Activated naive CD8-positive, alpha-beta T cell treated with anti-CD3 and anti-CD28 coated beads, Interleukin-2, amount 50 U/mL, for 24 hours (primary cell): ENCODE data around the gene CDC42BPA.
"Not testable (repeated sequence)": the region's sequence is repeated elsewhere in the genome, so short reads cannot be mapped to it uniquely, and the experiment has no call there.

ENCODE experiments used
- ATAC-seq: fragments of 150-1000 bp; cut with Tn5 transposase; one replicate; pipeline ENCODE4 v1.10.0; 2021
- DNase-seq: peaks from one replicate; pipeline ENCODE4 v3.0.0; 2021
- H3K27ac Mint-ChIP-seq: one replicate; pipeline ENCODE4 v1.8.0; 2021; ENCODE audit warnings: mild to moderate bottlenecking, mixed read lengths
- H3K27me3 Mint-ChIP-seq: one replicate; pipeline ENCODE4 v1.8.0; 2021; ENCODE audit warnings: mixed read lengths
- H3K36me3 Mint-ChIP-seq: one replicate; pipeline ENCODE4 v1.8.0; 2021; ENCODE audit warnings: low read depth, mixed read lengths
- H3K4me1 Mint-ChIP-seq: one replicate; pipeline ENCODE4 v1.8.0; 2021; ENCODE audit warnings: mixed read lengths
- H3K4me3 Mint-ChIP-seq: one replicate; pipeline ENCODE4 v1.8.0; 2021; ENCODE audit warnings: mild to moderate bottlenecking, moderate library complexity, mixed read lengths
- H3K9me3 Mint-ChIP-seq: one replicate; pipeline ENCODE4 v1.8.0; 2021; ENCODE audit warnings: mixed read lengths

CDC42BPA gene

DNA sequence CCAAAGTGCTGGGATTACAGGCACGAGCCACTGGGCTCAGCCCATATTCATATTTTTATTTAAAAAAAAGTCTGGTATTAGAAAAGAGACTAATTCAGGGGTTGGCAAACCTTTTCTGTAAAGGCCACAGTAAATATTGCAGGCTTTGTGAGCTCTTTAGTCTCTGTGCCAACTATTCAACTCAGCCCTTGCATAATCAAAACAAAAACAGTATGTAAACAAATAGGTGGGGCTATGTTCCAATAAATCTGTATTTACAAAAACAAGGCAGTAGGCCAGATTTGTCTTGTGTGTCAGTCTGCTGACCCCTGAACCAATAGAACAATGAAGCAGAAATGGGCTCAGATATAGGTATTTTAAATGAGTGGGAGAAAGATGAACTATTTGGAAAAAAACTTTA lies 49.3 kb downstream of the CDC42BPA start:
- Mint-ChIP-seq H3K27ac (no peak overlapping the region), H3K36me3 (no peaks in the 10 kb centered on the region), H3K4me1 (no peaks in the 10 kb centered on the region), H3K9me3 (peaks cover 5% of the 10 kb centered on the region), H3K4me3 (no peak overlapping the region), H3K27me3 (peaks cover 6% of the 10 kb centered on the region)
- no peak for ATAC-seq
- DNase-seq, result no peak

DNA sequence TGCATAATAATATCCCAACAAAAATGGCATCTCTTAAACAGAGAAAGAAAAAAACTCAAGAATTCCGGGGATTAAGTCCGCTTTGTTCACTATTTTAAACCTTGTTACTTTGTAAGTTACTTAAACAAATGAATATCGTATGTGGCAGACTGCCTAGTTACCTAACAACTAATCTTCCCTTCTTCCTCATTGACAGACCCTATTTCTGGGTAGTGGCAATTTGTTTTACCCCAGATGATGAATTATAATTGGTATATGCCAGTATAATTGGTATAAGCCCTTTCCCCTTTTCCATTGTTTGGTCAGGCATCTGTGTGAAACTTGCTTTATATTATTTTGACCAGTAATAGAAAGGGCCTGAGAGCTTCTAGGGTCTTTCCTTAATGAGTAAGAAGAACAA lies 52.4 kb downstream of the CDC42BPA start:
- Mint-ChIP-seq H3K4me1 (no peaks in the 10 kb centered on the region), H3K27me3 (peaks cover 6% of the 10 kb centered on the region), H3K4me3 (no peak overlapping the region), H3K36me3 (no peaks in the 10 kb centered on the region), H3K9me3 (no peaks in the 10 kb centered on the region), H3K27ac (no peak overlapping the region)
- ATAC-seq (no peak), DNase-seq (no peak)

DNA sequence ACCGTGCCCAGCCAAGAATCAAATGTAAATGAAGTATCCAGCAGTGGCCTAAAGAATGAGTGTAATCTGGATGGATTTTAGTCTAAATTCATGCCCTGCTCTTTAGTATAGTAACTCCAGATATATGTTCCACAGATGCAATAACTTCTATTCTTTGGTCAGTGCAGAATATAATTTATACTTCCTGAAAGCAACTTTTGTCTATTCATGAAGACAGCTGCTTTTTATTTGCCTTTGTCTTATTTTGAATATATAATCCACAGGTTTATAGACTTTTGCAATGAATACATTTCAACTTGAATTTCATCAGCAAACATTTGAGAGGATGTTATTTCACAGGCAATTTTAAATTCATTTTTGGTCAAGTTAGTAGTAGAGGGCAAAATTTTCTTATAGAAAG lies 54.4 kb downstream of the CDC42BPA start:
- Mint-ChIP-seq H3K4me3 (no peak overlapping the region), H3K36me3 (no peaks in the 10 kb centered on the region), H3K4me1 (no peaks in the 10 kb centered on the region), H3K27me3 (peaks cover 6% of the 10 kb centered on the region), H3K9me3 (no peaks in the 10 kb centered on the region), H3K27ac (no peak overlapping the region)
- no peak for DNase-seq
- no peak for ATAC-seq

DNA sequence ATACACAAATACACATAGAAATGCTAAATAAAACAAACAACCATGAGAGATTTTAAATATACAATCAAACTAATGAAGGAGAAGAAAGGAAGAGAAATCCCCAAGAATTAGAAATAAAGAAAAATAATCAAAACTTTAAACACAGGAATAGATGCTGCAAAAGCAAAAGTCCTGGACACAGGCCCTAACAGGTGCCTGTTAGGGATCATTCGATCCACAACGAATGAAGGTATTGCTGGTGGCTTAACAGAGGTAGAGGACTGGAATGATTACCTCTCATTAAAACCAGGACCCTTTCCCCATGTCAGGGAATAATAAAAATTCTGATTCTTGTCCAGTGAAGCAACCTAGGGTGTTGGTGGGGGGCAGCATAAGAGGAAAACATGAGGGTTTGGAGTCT lies 56.8 kb downstream of the CDC42BPA start:
- no peaks in the 10 kb centered on the region for H3K4me1 Mint-ChIP-seq
- H3K27me3 Mint-ChIP-seq, result peaks cover 4% of the 10 kb centered on the region
- no peak overlapping the region for H3K27ac Mint-ChIP-seq

DNA sequence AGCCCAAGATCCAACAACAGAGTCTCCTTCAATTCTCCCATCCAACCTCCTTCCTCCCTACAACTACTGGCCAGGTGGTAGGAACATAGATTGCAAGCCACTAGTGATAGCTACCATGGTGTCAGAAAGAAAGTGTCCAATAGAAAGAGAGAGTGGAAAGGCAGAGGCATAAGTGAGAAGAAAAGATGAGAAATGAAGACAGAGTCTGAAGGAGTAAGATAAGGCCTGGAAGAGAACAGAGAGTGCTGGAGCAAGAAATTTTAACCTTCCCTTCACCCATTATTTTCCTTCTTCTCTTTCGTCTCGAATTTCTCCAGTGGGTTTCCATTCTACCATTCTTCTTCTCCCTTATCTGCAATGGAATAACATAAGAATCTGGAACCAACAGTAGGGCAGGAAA lies 57.9 kb downstream of the CDC42BPA start:
- peaks cover 4% of the 10 kb centered on the region for H3K27me3 Mint-ChIP-seq

More for the DNA sequence above, 56.8 kb downstream of the CDC42BPA start:
- H3K4me3 Mint-ChIP-seq, result no peak overlapping the region
- no peaks in the 10 kb centered on the region for H3K9me3 Mint-ChIP-seq
- ATAC-seq, result no peak
- H3K36me3 Mint-ChIP-seq, result no peaks in the 10 kb centered on the region
- DNase-seq, result no peak

DNA sequence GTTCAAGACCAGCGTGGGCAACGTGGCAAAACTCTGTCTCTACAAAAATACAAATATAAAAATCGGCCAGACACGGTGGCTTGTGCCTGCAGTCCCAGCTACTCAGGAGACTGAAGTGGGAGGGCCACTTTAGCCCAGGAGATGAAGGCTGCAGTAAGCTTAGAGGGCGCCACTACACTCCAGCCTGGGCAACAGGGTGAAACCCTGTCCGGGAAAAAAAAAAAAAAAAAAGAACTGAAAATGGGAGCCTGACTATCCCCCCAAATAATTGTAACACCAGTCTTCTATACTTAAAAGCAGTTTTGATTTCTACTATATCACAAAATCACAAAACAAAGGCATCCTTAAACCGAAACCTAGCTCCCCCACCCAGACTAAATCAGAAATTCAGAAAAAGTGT lies 60.3 kb downstream of the CDC42BPA start:
- no peaks in the 10 kb centered on the region for H3K9me3 Mint-ChIP-seq
- ATAC-seq (no peak), DNase-seq (no peak)
- no peak overlapping the region for H3K4me3 Mint-ChIP-seq
- H3K36me3 Mint-ChIP-seq, result no peaks in the 10 kb centered on the region
- peaks cover 4% of the 10 kb centered on the region for H3K27me3 Mint-ChIP-seq
- no peak overlapping the region for H3K27ac Mint-ChIP-seq
- H3K4me1 Mint-ChIP-seq, result no peaks in the 10 kb centered on the region

More for the DNA sequence above, 57.9 kb downstream of the CDC42BPA start:
- DNase-seq (no peak), ATAC-seq (no peak)
- H3K4me3 Mint-ChIP-seq, result no peak overlapping the region
- H3K4me1 Mint-ChIP-seq, result no peaks in the 10 kb centered on the region
- no peaks in the 10 kb centered on the region for H3K9me3 Mint-ChIP-seq
- no peak overlapping the region for H3K27ac Mint-ChIP-seq
- H3K36me3 Mint-ChIP-seq, result no peaks in the 10 kb centered on the region

DNA sequence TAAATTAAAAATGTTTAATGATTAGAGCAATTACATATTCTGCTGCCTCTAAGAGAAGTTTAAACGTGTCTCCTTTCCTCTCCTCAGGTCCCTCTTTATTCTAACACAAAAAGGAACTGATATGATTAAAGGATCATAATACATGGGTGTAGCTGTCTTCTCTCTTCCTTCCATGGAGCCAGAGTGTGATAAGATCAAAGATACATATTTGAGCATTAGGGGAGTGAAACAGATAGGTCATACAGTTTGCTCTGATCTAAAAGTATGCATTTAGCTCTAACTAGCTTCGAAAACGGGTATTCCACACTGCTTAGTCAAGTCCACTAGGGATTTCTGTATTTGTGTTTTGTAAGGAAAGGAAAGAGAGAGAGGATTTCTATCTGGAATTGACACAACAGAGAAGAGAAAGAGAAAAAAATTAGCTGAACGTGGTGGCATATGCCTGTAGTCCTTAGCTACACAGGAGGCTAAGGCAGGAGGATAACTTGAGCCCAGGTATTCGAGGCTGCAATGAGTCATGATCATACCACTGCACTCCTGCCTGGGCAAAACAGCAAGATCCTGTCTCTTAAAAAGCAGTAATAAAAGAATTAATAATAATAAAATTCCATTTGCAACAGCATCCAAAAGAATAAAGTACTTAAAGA lies 63.1 kb downstream of the CDC42BPA start:
- H3K36me3 Mint-ChIP-seq, result no peaks in the 10 kb centered on the region
- H3K27me3 Mint-ChIP-seq, result peaks cover 7% of the 10 kb centered on the region
- ATAC-seq (no peak), DNase-seq (no peak)
- no peak overlapping the region for H3K4me3 Mint-ChIP-seq
- no peaks in the 10 kb centered on the region for H3K9me3 Mint-ChIP-seq
- no peaks in the 10 kb centered on the region for H3K4me1 Mint-ChIP-seq
- no peak overlapping the region for H3K27ac Mint-ChIP-seq

DNA sequence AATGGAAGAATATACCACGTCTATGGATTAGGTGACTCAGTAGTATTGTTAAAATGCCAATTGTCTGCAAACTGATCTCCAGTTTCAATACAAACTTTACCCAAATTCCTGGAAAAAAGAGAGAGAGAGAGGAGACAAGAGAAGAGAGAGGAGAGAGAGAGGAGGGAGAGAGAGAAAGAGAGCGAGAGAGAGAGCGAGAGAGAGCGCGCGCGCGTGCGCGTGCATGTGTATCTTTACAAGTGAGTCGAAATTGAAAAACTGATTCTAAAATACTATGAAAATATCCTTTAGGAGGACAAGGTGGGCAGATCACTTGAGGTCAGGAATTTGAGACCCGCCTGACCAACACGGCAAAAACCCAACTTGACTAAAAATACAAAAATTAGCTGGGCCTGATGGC lies 65.2 kb downstream of the CDC42BPA start:
- ATAC-seq (no peak), DNase-seq (no peak)
- Mint-ChIP-seq H3K4me3 (no peak overlapping the region), H3K27me3 (peaks cover 16% of the 10 kb centered on the region), H3K9me3 (peaks cover 2% of the 10 kb centered on the region), H3K4me1 (no peaks in the 10 kb centered on the region), H3K27ac (no peak overlapping the region), H3K36me3 (no peaks in the 10 kb centered on the region)

DNA sequence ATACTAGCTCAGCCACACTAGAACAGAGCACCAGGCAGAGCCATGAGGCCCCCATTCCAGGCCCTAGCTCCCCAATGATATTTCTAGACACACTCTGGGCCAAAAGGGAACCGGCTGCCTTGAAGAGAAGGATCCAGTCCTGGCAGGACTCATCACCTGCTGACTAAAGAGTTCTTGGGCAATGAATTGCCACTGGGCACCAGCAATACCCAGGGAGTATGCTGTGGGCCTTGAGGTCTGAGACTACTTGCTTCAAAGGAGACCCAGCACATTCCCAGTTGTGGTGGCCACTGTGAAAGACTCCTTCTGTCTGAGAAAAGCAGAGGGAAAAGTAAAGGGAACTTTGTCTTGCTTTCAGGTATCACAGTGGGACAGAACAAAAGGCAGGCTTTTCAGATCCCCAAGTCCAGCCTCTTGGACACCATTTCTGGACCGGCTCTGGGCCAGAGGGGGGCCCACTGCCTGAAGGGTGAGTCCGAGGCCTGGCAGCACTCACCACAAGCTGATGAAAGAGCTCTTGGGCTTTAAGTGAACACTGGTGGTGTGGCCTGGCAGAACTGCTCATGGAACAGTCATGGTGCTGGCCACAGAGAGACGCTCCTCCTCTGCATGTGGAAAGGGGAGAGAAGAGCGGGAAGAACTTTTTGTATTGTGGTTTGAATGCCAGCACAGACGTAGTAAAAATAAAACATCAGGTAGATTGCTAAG lies 72.5 kb downstream of the CDC42BPA start:
- no peak for ATAC-seq
- no peak for DNase-seq
- Mint-ChIP-seq H3K36me3 (no peaks in the 10 kb centered on the region), H3K27me3 (peaks cover 15% of the 10 kb centered on the region), H3K4me3 (no peak overlapping the region), H3K9me3 (peaks cover 5% of the 10 kb centered on the region), H3K27ac (no peak overlapping the region), H3K4me1 (peaks cover 2% of the 10 kb centered on the region)

DNA sequence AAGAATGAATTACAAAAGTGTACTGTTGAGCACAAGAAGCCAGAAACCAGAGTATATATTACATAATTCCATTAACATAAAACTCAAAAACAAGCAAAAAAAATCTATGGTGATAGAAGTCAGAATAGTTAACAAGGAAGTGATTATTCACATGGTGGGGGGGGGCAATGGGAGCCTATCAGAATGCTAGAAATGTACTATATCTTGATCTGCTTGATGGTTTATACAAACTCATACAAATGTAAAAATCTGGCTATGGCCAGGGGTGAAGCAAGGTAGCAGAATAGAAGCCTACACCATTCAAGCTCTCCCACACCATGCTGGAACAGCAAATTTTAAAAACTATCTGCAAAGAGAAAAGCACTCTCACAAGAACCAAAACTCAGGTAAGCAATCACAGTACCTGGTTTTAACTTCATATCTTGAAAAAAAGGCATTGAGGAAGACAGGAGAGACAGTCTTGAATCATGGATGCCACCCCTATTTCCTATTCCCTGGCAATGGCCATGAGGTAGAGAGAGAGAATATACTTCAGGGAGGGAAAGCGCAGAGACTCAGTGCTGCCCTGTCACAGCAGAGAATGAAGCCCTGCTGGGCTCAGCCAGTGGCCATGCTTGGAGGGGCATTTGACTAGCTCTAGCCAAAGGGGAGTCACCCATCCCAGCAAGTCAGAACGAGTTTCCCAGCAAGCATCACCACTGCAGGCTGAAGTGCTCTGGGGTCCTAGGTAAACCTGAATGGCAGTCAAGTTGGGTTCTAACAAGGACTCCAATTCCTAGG lies 73.8 kb downstream of the CDC42BPA start:
- Mint-ChIP-seq H3K4me1 (peaks cover 2% of the 10 kb centered on the region), H3K9me3 (peaks cover 5% of the 10 kb centered on the region), H3K27me3 (peaks cover 17% of the 10 kb centered on the region), H3K36me3 (no peaks in the 10 kb centered on the region), H3K27ac (no peak overlapping the region), H3K4me3 (no peak overlapping the region)
- DNase-seq, result no peak
- no peak for ATAC-seq

DNA sequence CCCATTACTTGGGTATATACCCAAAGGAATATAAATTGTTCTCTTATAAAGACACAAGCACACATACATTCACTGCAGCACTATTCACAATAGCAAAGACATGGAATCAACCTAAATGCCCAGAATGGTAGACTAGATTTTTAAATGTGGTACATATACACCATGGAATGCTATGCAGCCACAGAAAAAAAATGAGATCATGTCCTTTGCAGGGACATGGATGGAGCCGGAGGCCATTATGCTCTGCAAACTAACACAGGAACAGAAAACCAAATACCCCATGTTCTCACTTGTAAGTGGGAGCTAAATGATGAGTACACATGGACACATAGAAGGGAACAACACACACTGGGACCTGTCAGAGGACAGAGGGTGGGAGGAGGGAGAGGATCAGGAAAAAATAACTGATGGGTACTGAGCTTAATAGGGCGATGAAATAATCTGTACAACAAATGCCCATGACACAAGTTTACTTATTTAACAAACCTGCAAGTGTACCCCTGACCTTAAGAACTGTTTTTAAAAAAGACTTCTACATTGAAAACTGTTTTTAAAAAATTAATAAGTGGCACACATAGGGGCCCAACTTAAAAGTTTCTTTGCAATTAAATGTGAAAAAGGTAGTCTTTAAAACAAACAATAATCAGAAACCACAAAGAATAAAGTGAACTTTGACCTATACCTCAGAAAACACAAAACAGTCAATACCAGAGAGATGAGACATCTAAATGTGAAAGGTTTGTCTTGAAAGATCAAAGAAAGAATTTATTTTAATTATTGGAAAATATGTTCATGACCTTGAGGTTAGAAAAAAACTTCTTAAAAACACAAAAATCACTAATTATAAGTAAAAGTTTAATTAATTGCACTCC lies 75.2 kb downstream of the CDC42BPA start:
- Mint-ChIP-seq H3K4me1 (peaks cover 2% of the 10 kb centered on the region), H3K27ac (no peak overlapping the region), H3K9me3 (peaks cover 3% of the 10 kb centered on the region), H3K27me3 (peaks cover 17% of the 10 kb centered on the region), H3K4me3 (no peak overlapping the region), H3K36me3 (no peaks in the 10 kb centered on the region)
- DNase-seq (no peak), ATAC-seq (no peak)

DNA sequence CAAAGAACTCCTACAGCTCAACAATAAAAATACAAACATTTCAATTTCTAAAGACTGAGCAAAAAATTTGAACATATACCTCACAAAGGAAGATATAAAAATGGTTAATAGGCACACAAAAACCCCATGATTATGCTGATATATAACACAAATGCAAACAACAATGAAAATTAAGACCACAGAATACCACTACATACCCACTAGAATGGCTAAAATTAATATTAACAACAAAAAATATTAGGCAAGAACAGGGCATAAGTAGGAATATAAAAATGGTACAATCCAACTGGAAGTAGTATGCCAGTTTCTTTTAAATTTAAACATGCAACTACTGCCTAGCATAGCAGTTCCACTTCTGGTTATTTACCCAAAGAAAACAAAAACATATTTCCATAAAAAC lies 77.3 kb downstream of the CDC42BPA start:
- H3K27ac Mint-ChIP-seq, result no peak overlapping the region
- H3K4me1 Mint-ChIP-seq, result peaks cover 2% of the 10 kb centered on the region
- H3K27me3 Mint-ChIP-seq, result peaks cover 19% of the 10 kb centered on the region
- no peak for ATAC-seq
- H3K4me3 Mint-ChIP-seq, result no peak overlapping the region
- DNase-seq, result no peak
- no peaks in the 10 kb centered on the region for H3K9me3 Mint-ChIP-seq
- no peaks in the 10 kb centered on the region for H3K36me3 Mint-ChIP-seq

DNA sequence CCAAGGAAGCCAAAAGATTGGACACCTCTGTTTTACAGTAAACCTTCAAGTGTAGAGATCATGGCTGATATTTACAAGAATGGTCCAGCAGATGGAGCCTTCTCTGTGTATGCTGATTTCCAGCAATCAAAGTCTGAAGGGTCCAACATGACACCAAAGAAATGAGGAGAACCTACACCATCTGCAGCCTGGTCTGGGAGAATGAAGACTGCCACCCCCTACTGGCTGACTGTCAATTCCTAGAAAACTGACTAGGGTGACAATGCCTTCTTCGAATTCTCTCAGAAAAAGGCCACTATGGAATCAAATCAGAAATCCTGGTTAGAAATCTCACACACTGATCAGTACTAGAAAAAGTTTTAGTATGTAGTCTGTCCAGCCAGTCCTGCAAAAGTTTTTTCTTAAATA lies 83.3 kb downstream of the CDC42BPA start:
- Mint-ChIP-seq H3K36me3 (no peaks in the 10 kb centered on the region), H3K27me3 (peaks cover 9% of the 10 kb centered on the region), H3K27ac (no peak overlapping the region), H3K4me1 (no peaks in the 10 kb centered on the region), H3K9me3 (no peaks in the 10 kb centered on the region), H3K4me3 (no peak overlapping the region)
- ATAC-seq, result peak; percentile 28
- DNase-seq, result no peak

DNA sequence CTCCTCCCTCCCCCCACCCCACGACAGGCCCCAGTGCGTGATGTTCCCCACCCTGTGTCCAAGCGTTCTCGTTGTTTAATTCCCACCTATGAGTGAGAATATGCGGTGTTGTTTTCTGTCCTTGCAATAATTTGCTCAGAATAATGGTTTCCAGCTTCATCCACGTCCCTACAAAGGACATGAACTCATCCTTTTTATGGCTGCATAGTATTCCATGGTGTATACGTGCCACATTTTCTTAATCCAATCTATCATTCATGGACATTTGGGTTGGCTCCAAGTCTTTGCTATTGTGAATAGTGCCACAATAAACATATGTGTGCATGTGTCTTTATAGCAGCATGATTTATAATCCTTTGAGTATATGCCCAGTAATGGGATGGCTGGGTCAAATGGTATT lies 87.2 kb downstream of the CDC42BPA start:
- ATAC-seq, DNase-seq, H3K27ac Mint-ChIP-seq, H3K9me3 Mint-ChIP-seq, H3K4me3 Mint-ChIP-seq, H3K36me3 Mint-ChIP-seq, H3K27me3 Mint-ChIP-seq, H3K4me1 Mint-ChIP-seq: not testable (repeated sequence)
